Retinal pigment epithelial cell (primary cell): ENCODE measurements around the gene PSMB1.

ENCODE experiments used
- DNase-seq: peaks from one replicate; pipeline ENCODE4 v3.0.0-alpha.2; 2010; ENCODE audit warnings: low read depth
- H3K4me3 ChIP-seq: 2 replicates; pipeline ENCODE4 v1.5.1; 2011; ENCODE audit warnings: mild to moderate bottlenecking, low read length, control low read depth, moderate library complexity
- TF ChIP-seq, protein P1 (sequence below): conservative IDR thresholded peaks from 2 replicates; pipeline ENCODE4 v1.5.1; 2011; ENCODE audit warnings: low read depth, low read length, control low read depth, inconsistent platforms

Gene PSMB1

DNA sequence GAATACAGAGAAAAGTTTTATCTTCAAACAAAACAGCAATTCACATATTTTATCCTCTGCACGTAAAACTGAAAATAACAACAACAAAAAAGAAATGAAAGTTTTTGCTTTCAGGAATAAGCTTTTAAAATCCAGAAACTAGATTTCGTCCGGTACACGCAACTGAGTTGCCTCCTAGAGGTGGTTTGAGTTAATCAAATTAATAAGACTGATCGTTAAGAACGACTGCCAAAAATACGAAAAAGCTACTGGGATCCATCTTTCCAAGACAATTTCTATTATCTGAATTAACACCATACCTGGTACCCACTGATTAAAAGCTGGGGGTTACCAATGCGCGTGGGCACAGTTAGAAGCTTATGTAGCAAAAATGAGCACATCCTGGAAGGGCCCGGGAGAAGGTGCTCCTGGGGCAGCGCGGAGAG is 30.7 kb upstream of the PSMB1 start:
- no peak for DNase-seq
- TF ChIP-seq, protein P1, sequence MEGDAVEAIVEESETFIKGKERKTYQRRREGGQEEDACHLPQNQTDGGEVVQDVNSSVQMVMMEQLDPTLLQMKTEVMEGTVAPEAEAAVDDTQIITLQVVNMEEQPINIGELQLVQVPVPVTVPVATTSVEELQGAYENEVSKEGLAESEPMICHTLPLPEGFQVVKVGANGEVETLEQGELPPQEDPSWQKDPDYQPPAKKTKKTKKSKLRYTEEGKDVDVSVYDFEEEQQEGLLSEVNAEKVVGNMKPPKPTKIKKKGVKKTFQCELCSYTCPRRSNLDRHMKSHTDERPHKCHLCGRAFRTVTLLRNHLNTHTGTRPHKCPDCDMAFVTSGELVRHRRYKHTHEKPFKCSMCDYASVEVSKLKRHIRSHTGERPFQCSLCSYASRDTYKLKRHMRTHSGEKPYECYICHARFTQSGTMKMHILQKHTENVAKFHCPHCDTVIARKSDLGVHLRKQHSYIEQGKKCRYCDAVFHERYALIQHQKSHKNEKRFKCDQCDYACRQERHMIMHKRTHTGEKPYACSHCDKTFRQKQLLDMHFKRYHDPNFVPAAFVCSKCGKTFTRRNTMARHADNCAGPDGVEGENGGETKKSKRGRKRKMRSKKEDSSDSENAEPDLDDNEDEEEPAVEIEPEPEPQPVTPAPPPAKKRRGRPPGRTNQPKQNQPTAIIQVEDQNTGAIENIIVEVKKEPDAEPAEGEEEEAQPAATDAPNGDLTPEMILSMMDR, result peak; percentile 46
- H3K4me3 ChIP-seq, result peak overlapping the region; percentile 96

DNA sequence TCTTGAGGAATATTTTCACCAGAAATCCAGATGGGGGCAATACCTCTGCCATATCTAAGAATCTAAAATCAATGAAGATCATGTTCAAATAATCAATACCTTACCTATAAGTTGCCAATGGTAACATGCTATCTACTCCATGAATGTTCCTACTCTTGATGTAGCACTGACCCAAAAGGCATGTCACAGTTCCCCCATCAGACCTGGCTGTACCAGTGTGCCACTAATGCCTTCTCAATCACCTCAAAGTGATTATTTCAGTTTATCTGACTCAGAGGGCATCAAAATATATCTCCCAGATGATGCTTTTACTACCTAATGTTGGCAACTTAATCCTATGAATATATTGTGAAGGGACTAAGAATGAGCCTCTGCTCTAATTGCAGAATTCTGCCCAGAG is 25.8 kb upstream of the PSMB1 start:
- no peak for DNase-seq
- TF ChIP-seq, protein P1, result no peak
- H3K4me3 ChIP-seq, result no peak overlapping the region

DNA sequence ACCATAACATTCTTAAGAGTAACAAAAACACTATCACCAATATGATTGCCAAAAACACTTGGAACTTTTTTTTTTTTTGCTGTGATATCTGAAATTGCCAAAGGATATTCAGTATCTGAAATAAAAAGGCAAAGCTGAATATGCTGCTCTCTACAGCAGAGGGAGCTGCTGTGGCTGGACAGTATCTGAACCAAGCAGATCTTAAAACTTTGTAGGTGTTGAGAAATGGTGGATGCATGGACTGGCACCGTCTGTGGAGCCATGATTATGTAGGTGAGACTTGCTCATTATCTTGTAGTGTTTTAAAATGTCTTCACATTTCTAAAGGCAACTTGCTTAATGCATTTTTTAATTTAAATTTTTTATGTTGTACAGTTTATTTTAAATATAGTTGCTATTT is 22.1 kb upstream of the PSMB1 start:
- H3K4me3 ChIP-seq, result no peak overlapping the region
- DNase-seq, result no peak

DNA sequence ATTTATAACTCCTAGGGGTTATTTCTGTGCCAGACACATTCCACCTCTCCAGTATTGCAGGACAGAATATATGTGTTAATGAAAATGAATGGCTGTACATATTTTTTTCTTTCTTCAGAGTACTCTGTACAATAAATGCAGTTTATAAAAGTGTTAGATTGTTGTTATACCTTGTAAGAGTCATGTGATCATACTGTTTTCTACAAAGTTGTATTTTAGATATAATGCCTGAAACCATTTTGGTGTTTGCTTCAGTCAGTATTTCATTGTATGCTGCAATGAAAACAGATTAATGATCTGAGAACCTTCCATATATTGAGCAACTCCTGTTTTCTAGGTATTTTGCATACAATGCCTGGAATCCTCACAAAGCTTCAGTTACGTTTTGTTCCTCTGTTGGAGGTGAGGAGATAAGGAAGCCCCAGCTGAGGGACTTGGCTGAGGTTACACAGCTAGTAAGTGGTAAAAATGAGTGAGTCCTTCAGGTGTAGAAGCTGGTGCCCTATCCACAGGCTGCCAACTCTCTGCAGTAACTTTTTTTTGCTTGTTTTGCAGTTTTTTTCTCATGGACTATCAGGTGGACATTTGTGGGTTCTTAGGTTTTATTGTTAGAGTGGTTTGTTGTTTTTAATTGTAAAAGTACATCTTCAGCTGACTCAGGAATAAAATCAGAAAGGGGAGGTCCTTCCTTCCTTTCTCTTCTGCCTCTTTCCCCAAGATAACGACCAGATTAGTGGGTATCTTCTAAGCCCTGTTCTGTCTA is 19.8 kb upstream of the PSMB1 start:
- TF ChIP-seq, protein P1, result no peak
- DNase-seq, result no peak
- H3K4me3 ChIP-seq, result no peak overlapping the region

More for the DNA sequence above, 22.1 kb upstream of the PSMB1 start:
- TF ChIP-seq, protein P1, result peak; percentile 54

DNA sequence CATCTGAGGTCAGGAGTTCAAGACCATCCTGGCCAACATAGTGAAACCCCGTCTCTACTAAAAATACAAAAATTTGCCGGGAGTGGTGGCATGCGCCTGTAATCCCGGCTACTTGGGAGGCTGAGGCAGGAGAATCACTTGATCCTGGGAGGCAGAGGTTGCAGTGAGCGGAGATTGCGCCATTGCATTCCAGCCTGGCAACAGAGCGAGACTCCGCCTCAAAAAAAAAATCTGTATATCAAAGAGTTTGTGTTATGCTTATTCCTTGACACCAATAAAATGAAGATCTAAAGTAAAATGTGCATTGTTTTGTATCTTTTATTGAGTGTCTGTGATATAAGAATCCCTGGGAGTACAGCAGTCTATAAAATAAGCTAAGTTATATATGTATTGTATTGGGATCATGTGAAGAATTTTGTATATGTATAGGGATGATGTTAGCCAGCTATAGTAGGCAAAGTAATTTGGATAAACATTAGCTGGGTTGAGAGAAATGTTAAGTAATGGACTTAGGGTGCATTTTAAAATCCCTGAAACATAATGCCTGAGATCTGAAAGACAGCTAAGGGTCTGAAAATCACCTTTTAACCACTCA is 11.9 kb upstream of the PSMB1 start:
- TF ChIP-seq, protein P1, result no peak
- no peak for DNase-seq
- H3K4me3 ChIP-seq, result no peak overlapping the region

DNA sequence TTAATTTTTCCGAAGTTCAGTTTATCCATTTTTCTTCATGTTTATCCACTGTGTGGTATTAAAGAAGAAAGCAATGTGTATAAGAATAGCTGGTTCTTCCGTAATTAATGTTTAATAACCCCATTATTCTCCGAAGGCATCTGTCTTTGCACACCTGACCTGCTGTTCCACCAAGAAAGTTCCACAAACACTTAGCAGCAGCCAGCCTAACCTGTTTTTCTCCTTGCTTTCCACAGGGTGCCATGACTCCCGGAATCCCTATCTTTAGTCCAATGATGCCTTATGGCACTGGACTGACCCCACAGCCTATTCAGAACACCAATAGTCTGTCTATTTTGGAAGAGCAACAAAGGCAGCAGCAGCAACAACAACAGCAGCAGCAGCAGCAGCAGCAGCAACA is 8.4 kb upstream of the PSMB1 start:
- no peak overlapping the region for H3K4me3 ChIP-seq
- DNase-seq, result no peak
- TF ChIP-seq, protein P1, result no peak

DNA sequence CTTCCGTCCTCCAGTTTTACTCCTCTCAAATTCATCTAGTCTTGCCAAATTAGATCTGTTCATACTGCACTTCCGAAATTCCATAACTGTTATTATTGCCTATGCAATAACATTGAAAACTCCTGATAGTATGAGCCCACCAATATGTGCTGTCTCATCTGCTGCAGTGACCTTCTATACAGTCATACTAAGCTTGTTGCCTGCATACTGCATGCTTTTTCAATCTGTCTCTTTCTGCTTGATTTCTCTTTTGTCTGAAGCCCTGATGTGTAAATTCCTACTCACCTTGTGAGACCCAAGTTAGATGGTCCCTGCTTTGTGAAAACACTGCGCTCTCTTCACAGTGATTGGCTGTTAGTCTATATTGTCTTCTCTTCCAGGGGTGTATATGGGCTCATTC is 2.2 kb upstream of the PSMB1 start:
- no peak for DNase-seq
- H3K4me3 ChIP-seq, result peak overlapping the region; percentile 84
- TF ChIP-seq, protein P1, result no peak
